ENCODE measurements around the gene ANKRD44. TPM values are rescaled to one million over a fixed set of nuclear protein-coding genes. Genes with fewer than 3 reads are reported as not detected.

The ANKRD44 gene
- polyA plus RNA-seq, 3 donors, result 9.6 to 10.5 (median 9.8) TPM

DNA sequence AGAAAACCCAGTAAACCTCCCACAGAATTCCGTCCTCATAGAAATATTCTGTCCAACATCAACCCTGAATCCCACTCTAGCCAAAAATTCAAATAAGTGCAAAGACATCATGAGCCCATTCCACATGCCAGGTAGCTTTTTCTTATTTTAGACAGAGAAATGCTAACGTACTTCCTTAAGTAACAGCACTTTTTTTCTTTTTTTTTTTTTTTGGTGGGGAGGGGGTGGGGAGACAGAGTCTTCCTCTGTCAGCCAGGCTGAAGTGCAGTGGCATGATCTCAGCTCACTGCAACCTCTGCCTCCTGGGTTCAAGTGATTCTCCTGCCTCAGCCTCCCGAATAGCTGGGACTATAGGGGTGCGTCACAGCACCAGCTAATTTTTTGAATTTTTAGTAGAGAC lies 45.5 kb downstream of the ANKRD44 start:
- DNase-seq (ENCODE audit: low read depth in 3 of 3, low spot score in 2 of 3), result no peak

DNA sequence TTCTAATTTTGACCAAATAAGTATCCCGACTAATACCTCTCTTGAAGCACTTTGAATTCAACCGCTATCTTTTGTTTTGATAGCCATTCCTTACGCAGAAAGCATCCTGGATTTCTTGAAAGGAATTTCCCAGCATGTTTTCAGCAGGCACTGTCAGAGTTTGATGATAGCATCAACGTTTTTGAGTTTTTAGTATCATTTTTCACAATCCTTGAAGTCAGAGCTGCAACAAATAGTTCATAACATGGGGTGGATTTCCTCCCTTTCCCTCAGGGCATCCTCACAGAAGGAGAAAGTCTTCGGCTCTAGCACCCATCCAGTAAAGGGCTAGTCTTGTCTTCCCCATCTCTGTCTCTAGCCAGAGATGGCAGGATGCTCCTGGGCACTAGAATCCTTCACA lies 46.2 kb downstream of the ANKRD44 start:
- no peak for DNase-seq (ENCODE audit: low read depth in 3 of 3, low spot score in 2 of 3)

DNA sequence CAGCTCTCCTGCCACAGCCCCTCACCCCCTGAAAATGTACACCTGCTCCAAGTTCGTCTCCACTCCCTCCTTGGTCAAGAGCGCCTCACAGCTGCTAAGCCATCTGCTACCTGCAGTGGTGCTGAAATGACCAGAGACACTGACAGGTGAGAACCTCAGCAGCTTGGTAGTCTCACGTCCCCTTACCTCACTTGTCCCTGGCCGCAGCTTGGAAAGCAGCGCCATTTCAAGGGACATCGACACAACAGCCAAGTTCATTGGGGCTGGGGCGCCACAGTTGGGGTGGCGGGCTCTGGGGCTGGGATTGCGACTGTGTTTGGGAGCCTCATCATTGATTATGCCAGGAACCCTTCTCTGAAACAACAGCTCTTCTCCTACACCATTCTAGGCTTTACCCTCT lies 47.5 kb downstream of the ANKRD44 start:
- DNase-seq (ENCODE audit: low read depth in 3 of 3, low spot score in 2 of 3), result no peak

GRCh38 chr2:197261808-197262226 lies 48.8 kb downstream of the ANKRD44 start:
- DNase-seq (ENCODE audit: low read depth in 3 of 3, low spot score in 2 of 3), result no peak

- DNase-seq (ENCODE audit: low read depth in 3 of 3, low spot score in 2 of 3), result no peak
These were observed 51.0 kb downstream of the ANKRD44 start for GRCh38 chr2:197259470-197259999.

DNA sequence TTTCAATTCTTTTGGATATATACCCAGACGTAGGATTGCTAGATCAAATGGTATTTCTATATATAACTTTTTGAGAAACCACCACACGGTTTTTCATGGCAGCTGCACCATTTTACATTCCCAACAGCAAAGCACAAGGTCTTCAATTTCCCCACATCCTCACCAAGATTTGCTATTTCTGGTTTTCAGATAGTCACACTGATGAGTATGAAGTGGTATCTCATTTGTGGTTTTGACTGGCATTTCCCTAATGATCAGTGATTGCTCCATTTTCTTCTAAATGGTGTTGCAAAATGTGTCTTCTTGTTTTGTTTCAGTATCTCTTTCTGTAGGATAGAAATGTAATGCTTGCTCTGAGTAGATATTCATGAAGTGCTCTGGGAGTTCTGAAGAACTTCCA lies 52.0 kb downstream of the ANKRD44 start:
- no peak for DNase-seq (ENCODE audit: low read depth in 3 of 3, low spot score in 2 of 3)

DNA sequence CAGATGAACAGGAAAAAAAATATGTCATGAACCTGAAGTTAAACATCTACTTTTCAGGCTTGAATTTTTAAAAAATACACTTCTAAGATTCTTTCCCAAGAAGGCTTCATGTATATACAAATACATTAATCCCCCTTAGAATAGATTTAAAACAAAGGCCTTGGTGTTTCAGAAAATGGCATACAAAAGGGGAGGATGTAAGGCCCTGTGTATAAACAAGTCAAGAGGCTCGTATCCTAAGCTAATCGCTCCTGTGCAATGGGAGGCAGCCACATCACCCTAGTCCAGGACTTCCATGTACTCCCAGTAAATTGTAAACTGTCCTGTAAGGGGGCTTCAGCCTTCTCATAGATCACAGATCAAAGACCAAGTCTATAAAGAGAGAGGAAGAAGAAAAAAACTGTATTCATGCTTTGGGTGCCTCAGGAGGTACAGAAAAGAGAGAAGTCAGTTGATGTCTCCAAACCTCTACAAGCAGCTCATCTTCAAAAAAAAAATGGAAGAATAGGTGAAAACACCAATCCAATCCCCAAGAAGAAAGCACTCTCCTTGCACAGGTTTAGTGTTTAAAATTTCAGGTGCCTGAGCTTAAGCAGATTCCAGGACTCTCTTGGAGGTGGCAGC lies 53.9 kb downstream of the ANKRD44 start:
- no peak for DNase-seq (ENCODE audit: low read depth in 3 of 3, low spot score in 2 of 3)

GRCh38 chr2:197256021-197256420 lies 54.6 kb downstream of the ANKRD44 start:
- no peak for DNase-seq (ENCODE audit: low read depth in 3 of 3, low spot score in 2 of 3)

DNA sequence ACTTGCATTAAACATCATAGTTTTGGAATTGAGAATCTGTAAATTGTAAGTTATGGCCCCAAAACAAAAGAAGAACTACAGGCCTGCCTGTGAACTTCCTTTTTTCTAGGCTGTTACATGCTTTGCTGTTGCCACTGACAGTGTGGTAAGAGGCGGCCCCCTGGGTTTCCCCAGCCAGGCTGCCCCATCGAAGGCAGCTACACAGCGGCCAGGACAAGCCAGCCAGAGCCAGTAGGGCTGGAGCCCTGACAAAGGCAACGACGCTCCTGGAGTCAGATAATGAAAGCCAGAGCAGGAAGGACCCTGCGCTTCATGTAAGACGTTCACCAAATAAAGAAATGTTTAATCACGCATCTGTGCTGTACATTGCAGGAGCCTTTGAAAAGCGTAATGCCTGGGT lies 55.0 kb downstream of the ANKRD44 start:
- DNase-seq (ENCODE audit: low read depth in 3 of 3, low spot score in 2 of 3), result no peak

- peak in 1 of 3 donors; percentile 44 for DNase-seq (ENCODE audit: low read depth in 3 of 3, low spot score in 2 of 3)
These were observed 55.6 kb downstream of the ANKRD44 start for GRCh38 chr2:197254776-197255530.

DNA sequence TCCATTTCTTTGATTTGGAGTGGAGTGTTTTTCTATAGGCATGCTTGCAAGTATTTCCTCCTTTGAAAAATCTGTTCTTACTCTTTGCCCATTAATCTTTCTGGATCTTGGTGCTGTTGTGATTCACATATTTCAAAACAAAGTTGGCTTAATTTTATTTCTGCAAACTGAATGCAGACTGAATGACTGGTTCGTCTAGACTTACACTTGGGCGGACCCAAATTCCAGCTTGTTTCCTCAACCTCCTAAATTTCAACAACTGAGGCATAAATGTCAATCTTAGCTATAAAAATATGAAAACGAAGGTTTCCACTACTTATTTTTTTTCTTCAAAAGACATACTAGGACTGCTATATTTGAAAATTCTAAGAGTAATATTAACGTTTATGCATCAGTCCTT lies 59.0 kb downstream of the ANKRD44 start:
- DNase-seq (ENCODE audit: low read depth in 3 of 3, low spot score in 2 of 3), result no peak

DNA sequence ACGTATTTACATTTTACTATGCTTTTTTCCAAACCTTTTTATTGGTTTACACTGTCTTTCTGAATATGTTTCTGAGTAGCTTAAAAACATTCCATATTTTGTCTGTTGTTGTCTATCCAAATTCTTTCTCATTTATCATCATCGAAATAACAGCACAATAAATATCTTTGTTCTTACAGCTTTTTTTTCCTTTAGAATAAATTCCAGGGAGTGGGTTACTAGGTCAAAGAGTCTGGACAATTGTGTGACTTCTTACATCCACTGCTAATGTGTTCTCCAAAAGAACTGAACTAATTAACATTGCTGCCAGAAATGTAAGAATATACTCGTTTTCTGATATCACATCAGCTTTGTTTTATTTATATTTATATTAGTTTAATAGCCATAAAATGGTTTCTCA lies 59.4 kb downstream of the ANKRD44 start:
- DNase-seq (ENCODE audit: low read depth in 3 of 3, low spot score in 2 of 3), result no peak

GRCh38 chr2:197250084-197250397 lies 60.5 kb downstream of the ANKRD44 start:
- no peak for DNase-seq (ENCODE audit: low read depth in 3 of 3, low spot score in 2 of 3)

GRCh38 chr2:197249381-197250083 lies 61.0 kb downstream of the ANKRD44 start:
- no peak for DNase-seq (ENCODE audit: low read depth in 3 of 3, low spot score in 2 of 3)

DNA sequence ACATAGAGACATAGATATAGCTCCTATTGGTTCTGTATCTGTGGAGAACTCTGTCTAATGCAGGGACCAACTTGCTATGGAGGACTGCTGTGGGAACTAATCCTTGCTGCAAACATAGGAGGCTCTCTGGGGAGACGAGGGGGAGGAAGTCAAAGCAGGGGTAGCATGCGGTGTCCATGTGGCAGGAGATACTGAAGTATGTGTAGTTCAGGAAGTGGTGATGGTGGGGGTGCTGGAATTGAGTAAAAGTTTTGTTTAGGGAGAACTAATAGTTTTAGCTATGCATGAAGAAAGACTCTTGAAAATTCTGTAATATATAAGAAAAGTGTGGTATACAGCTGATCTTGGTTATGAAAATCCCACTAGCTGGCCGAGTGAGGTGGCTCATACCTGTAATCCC lies 62.0 kb downstream of the ANKRD44 start:
- no peak for DNase-seq (ENCODE audit: low read depth in 3 of 3, low spot score in 2 of 3)

GRCh38 chr2:197248001-197248401 lies 62.6 kb downstream of the ANKRD44 start:
- no peak for DNase-seq (ENCODE audit: low read depth in 3 of 3, low spot score in 2 of 3)

DNA sequence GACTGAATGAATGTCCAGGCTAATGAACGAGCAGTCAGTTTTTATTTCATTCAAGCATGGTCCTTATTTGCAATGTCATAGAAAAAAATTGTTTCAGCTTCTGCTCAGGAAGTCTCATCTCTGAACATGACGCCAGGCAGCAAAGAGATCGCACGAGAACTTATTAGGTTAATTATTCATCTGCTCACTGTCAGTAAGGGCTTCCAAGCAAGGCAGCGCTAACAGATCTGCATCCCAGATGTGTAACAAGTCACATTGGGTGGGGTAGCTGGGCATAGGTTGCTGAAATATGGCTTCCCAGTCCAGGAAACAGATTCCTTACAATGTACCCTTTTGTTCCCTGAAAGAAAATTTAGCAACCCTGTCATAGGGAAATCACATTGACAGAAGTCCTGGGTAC lies 63.5 kb downstream of the ANKRD44 start:
- no peak for DNase-seq (ENCODE audit: low read depth in 3 of 3, low spot score in 2 of 3)

DNA sequence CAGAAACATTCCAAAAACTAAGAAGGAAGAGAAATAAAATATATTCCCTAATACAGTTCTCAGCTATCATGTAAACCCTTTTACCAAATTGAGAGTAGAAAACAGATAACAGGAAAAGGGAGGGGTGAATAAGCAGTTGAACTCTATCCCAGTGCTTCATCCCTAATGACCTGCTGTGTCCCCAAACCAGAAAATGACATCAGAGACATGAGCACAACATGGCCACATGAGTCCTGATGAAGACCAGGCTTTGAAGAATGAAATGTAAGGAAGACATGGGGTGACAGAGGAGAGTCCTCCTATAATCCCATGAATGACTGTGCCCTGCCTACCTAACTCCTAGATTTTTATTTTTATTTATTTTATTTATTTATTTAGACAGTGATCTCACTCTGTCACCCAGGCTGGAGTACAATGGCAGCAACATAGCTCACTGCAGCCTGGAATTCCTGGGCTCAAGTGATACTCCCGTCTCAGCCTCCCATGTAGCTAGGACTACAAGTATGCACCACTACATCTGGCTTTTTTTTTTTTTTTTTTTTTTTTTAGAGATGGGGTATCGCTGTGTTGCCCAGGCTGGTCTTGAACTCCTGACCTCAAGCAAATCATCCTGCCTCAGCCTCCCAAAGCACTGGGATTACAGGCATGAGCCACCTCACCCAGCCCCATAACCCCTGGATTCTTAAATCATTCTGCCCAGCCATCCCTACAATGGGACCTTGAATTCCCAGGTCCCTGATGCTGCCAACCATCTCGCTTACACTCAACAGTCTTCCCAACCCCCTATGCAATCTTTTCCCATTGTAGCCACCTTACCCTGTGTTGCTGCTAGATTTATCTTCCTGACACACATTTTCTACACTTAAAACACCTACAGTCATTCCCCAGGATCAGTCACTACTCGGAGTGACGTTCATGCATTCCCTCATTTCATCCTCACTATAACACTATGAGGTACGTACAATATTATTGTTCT lies 64.5 kb downstream of the ANKRD44 start:
- DNase-seq (ENCODE audit: low read depth in 3 of 3, low spot score in 2 of 3), result no peak

- no peak for DNase-seq (ENCODE audit: low read depth in 3 of 3, low spot score in 2 of 3)
These were observed 66.2 kb downstream of the ANKRD44 start for GRCh38 chr2:197244349-197244748.

- DNase-seq (ENCODE audit: low read depth in 3 of 3, low spot score in 2 of 3), result no peak
These were observed 67.9 kb downstream of the ANKRD44 start for GRCh38 chr2:197242719-197243118.

GRCh38 chr2:197241596-197241995 lies 69.0 kb downstream of the ANKRD44 start:
- no peak for DNase-seq (ENCODE audit: low read depth in 3 of 3, low spot score in 2 of 3)

All from right renal cortex interstitium (tissue), 3 donors.